22Rv1 (cell line): ENCODE data around the gene RNF40.

Experiments used
- H3K27ac ChIP-seq: fragments of 450-650 bp; 2 replicates; pipeline ENCODE4 v1.5.1; 2017
- CTCF ChIP-seq: fragments of 450-650 bp; IDR thresholded peaks from 2 replicates; pipeline ENCODE4 v1.5.1; 2017; ENCODE audit warnings: mild to moderate bottlenecking
- ZFX ChIP-seq: fragments of 450-650 bp; IDR thresholded peaks from 2 replicates; pipeline ENCODE4 v1.6.1; 2017; ENCODE audit warnings: antibody characterized with exemption, borderline replicate concordance

Gene RNF40

GRCh38 chr16:30731411-30731810, 30.7 kb upstream of the RNF40 start:
- TF ChIP-seq ZFX (no peak), CTCF (no peak)
- no peak overlapping the region for H3K27ac ChIP-seq

- H3K27ac ChIP-seq: peak overlapping the region; percentile 5; the same call in 1 of the 2 replicates
- TF ChIP-seq ZFX (no peak), CTCF (no peak)
These were observed 24.9 kb upstream of the RNF40 start for GRCh38 chr16:30736995-30737793.

GRCh38 chr16:30737794-30738648, 24.1 kb upstream of the RNF40 start:
- TF ChIP-seq ZFX: no peak
- TF ChIP-seq CTCF: no peak
- peak overlapping the region; percentile 96; the same call in 1 of the 2 replicates for H3K27ac ChIP-seq

- peak overlapping the region; percentile 96 for H3K27ac ChIP-seq
- TF ChIP-seq ZFX (no peak), CTCF (no peak)
These were observed 22.9 kb upstream of the RNF40 start for GRCh38 chr16:30738984-30739951.

GRCh38 chr16:30740364-30741251, 21.5 kb upstream of the RNF40 start:
- peak overlapping the region; percentile 96 for H3K27ac ChIP-seq
- TF ChIP-seq ZFX (no peak), CTCF (no peak)

GRCh38 chr16:30741461-30741914, 20.6 kb upstream of the RNF40 start:
- TF ChIP-seq ZFX (no peak), CTCF (no peak)
- H3K27ac ChIP-seq: peak overlapping the region; percentile 96
